ENCODE measurements around the gene RHCG.

DNA sequence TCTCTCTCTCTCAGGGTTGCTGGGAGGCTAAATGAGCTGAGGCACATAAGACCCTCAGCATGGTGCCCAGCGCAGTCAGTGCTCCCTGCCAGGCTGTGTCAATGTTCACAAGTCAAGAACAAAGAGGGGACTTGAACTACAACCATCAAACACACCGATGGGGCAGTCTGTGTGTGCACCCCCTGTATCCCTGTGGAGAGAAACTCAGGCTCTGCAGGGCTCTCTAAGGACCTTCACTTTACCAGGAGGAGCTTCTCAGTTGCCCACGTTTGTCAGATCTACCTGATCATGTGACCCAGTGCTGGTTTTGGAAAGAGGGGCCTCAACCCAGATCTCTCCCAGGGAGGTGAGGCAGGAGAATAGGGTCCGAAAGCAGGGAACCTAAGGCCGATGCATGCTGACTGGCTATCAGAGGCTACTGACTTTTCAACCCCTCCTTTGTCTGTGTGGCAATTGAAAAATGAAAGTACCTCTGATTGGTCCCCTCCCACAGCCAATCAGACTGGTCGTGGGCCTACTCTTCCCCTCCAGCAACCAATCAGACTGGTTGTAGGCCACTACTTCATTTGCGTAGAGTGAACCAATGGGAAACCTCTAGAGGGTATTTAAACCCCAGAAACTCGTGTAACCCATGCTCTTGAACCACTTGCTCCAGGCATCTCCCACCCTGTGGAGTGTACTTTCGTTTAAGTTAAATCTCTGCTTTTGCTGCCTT, 34.0 kb downstream of the RHCG start:
- TF ChIP-seq, protein P1, sequence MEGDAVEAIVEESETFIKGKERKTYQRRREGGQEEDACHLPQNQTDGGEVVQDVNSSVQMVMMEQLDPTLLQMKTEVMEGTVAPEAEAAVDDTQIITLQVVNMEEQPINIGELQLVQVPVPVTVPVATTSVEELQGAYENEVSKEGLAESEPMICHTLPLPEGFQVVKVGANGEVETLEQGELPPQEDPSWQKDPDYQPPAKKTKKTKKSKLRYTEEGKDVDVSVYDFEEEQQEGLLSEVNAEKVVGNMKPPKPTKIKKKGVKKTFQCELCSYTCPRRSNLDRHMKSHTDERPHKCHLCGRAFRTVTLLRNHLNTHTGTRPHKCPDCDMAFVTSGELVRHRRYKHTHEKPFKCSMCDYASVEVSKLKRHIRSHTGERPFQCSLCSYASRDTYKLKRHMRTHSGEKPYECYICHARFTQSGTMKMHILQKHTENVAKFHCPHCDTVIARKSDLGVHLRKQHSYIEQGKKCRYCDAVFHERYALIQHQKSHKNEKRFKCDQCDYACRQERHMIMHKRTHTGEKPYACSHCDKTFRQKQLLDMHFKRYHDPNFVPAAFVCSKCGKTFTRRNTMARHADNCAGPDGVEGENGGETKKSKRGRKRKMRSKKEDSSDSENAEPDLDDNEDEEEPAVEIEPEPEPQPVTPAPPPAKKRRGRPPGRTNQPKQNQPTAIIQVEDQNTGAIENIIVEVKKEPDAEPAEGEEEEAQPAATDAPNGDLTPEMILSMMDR (IDR thresholded peaks at IDR 0.05): no peak
- no peak for TF ChIP-seq POLR2A (IDR thresholded peaks at IDR 0.05)

Data from esophagus squamous epithelium (tissue), 4 donors.